ENCODE results near the gene TAB3. TPM values are rescaled to one million over a fixed set of nuclear protein-coding genes. Genes with fewer than 3 reads are reported as not detected.

Gene TAB3
- total RNA-seq, 4 donors from 2014 or later, result 9.7 to 25.8 (median 19.2) TPM

GRCh38 chrX:30814978-30815377 is 74.1 kb downstream of the TAB3 start:
- Histone ChIP-seq H3K4me1 (no peaks in the 10 kb centered on the region), H3K36me3 (no peaks in the 10 kb centered on the region), H3K4me3 (no peak overlapping the region), H3K9me3 (no peaks in the 10 kb centered on the region), H3K27ac (no peak overlapping the region), H3K27me3 (no peaks in the 10 kb centered on the region)
- in situ Hi-C loops (cut with MboI; ENCODE audit: low sequenced_read_pairs in 4 of 4), result no loop called here
- intact Hi-C loops (cut with DNase I; ENCODE audit: low total_unique reads), result no loop called here
- no peak for TF ChIP-seq POLR2A (IDR thresholded peaks at IDR 0.05)
- no peak for TF ChIP-seq CTCF (IDR thresholded peaks at IDR 0.05 in 4 of 5, conservative IDR thresholded peaks at IDR 0.05 in 1 of 5)
- DNase-seq (no peak), ATAC-seq (no peak)

GRCh38 chrX:30812326-30812725 is 76.7 kb downstream of the TAB3 start:
- intact Hi-C loops (cut with DNase I; ENCODE audit: low total_unique reads), result no loop called here
- in situ Hi-C loops (cut with MboI; ENCODE audit: low sequenced_read_pairs in 4 of 4), result no loop called here
- Histone ChIP-seq H3K27me3 (no peaks in the 10 kb centered on the region), H3K4me1 (no peaks in the 10 kb centered on the region), H3K36me3 (no peaks in the 10 kb centered on the region), H3K4me3 (no peak overlapping the region), H3K27ac (no peak overlapping the region), H3K9me3 (no peaks in the 10 kb centered on the region)
- DNase-seq (no peak), ATAC-seq (no peak)
- TF ChIP-seq POLR2A (IDR thresholded peaks at IDR 0.05) (no peak), CTCF (IDR thresholded peaks at IDR 0.05 in 4 of 5, conservative IDR thresholded peaks at IDR 0.05 in 1 of 5) (no peak)

DNA sequence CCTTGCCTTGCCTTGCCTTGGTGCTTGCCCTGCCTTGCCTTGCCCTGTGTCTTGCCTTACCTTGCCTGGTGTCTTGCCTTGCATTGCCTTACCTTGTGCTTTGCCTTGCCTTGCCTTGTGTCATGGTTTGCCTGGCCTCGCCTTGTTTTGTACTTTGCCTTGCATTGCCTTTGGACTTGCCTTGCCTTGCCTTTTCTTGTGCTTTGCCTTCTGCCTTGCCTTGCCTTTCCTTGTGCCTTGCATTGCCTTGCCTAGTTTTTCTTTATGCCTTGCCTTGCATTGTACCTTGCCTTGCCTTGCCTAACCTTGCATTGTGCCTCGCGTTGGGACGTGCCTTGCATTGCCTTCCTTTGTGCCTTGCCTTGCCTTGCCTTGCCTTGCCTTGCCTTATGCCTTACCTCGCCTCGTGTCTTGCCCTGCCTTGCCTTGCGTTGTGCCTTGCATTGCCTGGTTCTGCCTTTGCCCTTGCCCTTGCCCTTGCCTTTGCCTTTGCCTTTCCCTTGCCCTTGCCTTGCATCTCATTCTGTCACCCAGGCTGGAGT is 82.8 kb downstream of the TAB3 start:
- TF ChIP-seq CTCF (IDR thresholded peaks at IDR 0.05 in 4 of 5, conservative IDR thresholded peaks at IDR 0.05 in 1 of 5) (no peak), POLR2A (IDR thresholded peaks at IDR 0.05) (no peak)
- no peaks in the 10 kb centered on the region for H3K9me3 ChIP-seq
- H3K27me3 ChIP-seq, result no peaks in the 10 kb centered on the region
- H3K36me3 ChIP-seq, result no peaks in the 10 kb centered on the region
- no peaks in the 10 kb centered on the region for H3K4me1 ChIP-seq
- DNase-seq (no peak), ATAC-seq (no peak)
- intact Hi-C loops (cut with DNase I; ENCODE audit: low total_unique reads) (no loop called here), in situ Hi-C loops (cut with MboI; ENCODE audit: low sequenced_read_pairs in 4 of 4) (no loop called here)
- no peak overlapping the region for H3K27ac ChIP-seq
- H3K4me3 ChIP-seq, result no peak overlapping the region

- Histone ChIP-seq H3K9me3 (no peaks in the 10 kb centered on the region), H3K36me3 (no peaks in the 10 kb centered on the region), H3K27ac (no peak overlapping the region), H3K4me3 (no peak overlapping the region), H3K4me1 (no peaks in the 10 kb centered on the region), H3K27me3 (no peaks in the 10 kb centered on the region)
- ATAC-seq, result no peak
- no peak for DNase-seq
- TF ChIP-seq CTCF (IDR thresholded peaks at IDR 0.05 in 4 of 5, conservative IDR thresholded peaks at IDR 0.05 in 1 of 5) (no peak), POLR2A (IDR thresholded peaks at IDR 0.05) (no peak)
- in situ Hi-C loops (cut with MboI; ENCODE audit: low sequenced_read_pairs in 4 of 4) (no loop called here), intact Hi-C loops (cut with DNase I; ENCODE audit: low total_unique reads) (no loop called here)
Observed at GRCh38 chrX:30804462-30804861, 84.6 kb downstream of the TAB3 start.

DNA sequence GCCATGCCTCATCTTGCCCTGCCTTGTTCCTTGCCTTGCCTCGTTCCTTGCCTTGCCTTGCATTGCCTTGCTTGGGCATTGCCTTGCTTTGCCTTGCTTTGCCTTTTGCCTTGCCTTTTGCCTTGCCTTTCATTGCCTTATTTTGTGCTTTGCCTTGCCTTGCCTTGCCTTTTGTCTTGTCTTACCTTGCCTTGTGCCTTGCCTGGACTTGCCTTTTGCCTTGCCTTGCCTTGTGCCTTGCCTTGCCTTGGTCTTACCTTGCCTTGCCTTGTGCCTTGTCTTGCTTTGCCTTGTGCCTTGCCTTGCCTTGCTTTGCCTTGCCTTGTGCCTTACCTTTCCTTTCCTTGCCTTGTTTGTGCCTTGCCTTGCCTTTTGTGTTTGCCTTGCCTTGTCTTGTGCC is 88.2 kb downstream of the TAB3 start:
- ATAC-seq (no peak), DNase-seq (no peak)
- Histone ChIP-seq H3K4me1 (no peaks in the 10 kb centered on the region), H3K27me3 (no peaks in the 10 kb centered on the region), H3K36me3 (no peaks in the 10 kb centered on the region), H3K4me3 (no peak overlapping the region), H3K27ac (no peak overlapping the region), H3K9me3 (no peaks in the 10 kb centered on the region)
- intact Hi-C loops (cut with DNase I; ENCODE audit: low total_unique reads), result no loop called here
- TF ChIP-seq POLR2A (IDR thresholded peaks at IDR 0.05) (no peak), CTCF (IDR thresholded peaks at IDR 0.05 in 4 of 5, conservative IDR thresholded peaks at IDR 0.05 in 1 of 5) (no peak)
- in situ Hi-C loops (cut with MboI; ENCODE audit: low sequenced_read_pairs in 4 of 4), result no loop called here

Measured in gastrocnemius medialis (tissue), 4 donors.